Spleen (tissue), 7 donors: ENCODE measurements around the gene MYO6.

Experiments
- POLR2A ChIP-seq, 3 donors: fragments of 450-650 bp; IDR thresholded peaks; one replicate each; pipeline ENCODE4 v1.5.1; 2017; ENCODE audit warnings: antibody characterized with exemption in 3 of 3, mild to moderate bottlenecking in 1 of 3
- POLR2AphosphoS5 ChIP-seq, 3 donors: sonication (generic); formaldehyde crosslinking; IDR thresholded peaks; one replicate each; pipeline ENCODE4 v1.5.1; 2017; ENCODE audit warnings: antibody characterized with exemption in 3 of 3
- TF ChIP-seq, protein P1 (sequence below), 11 experiments: fragments of 200-600 bp in 7 of 11; fragments of 450-650 bp in 4 of 11; sonication (generic) in 4 of 11; IDR thresholded peaks in 8 of 11; conservative IDR thresholded peaks in 3 of 11; 1 replicate in 7 of 11; 2 replicates in 4 of 11; pipeline versions ENCODE4 v1.4.0 to v1.8.0; 2016 to 2021; ENCODE audit warnings: antibody characterized with exemption in 11 of 11, inconsistent platforms in 4 of 11, mild to moderate bottlenecking in 1 of 11
- donor health status: DM: no; HTN: no; CAD: no; lungs with moderate emphysema.
- donor health status: DM: no; HTN: no; CAD: no.
- donor health status: DM: no; HTN: no; CAD: no.

DNA sequence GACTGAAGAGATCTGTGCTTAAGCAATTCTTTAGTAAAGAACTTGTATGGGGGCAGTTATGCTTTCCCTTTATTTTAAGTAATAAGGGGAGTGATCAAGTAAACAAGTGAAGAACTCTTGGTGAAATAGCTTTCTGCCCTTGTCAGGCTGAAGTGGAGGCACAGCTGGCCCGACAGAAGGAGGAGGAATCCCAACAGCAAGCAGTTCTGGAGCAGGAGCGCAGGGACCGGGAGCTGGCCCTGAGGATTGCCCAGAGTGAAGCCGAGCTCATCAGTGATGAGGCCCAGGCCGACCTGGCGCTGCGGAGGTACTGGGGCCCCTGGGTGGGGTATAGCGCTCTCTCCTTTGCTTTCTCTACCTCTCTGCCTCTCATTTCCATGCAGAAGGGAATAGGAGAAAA is 143.3 kb downstream of the MYO6 start:
- TF ChIP-seq, protein P1, sequence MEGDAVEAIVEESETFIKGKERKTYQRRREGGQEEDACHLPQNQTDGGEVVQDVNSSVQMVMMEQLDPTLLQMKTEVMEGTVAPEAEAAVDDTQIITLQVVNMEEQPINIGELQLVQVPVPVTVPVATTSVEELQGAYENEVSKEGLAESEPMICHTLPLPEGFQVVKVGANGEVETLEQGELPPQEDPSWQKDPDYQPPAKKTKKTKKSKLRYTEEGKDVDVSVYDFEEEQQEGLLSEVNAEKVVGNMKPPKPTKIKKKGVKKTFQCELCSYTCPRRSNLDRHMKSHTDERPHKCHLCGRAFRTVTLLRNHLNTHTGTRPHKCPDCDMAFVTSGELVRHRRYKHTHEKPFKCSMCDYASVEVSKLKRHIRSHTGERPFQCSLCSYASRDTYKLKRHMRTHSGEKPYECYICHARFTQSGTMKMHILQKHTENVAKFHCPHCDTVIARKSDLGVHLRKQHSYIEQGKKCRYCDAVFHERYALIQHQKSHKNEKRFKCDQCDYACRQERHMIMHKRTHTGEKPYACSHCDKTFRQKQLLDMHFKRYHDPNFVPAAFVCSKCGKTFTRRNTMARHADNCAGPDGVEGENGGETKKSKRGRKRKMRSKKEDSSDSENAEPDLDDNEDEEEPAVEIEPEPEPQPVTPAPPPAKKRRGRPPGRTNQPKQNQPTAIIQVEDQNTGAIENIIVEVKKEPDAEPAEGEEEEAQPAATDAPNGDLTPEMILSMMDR (IDR thresholded peaks at IDR 0.05 in 8 of 11, conservative IDR thresholded peaks at IDR 0.05 in 3 of 11): no peak
- no peak for TF ChIP-seq POLR2AphosphoS5 (IDR thresholded peaks at IDR 0.05)
- TF ChIP-seq POLR2A (IDR thresholded peaks at IDR 0.05): no peak
